C4-2B (cell line): ENCODE results near the gene ECHDC1.

Experiments
- CTCF ChIP-seq: fragments of 450-650 bp; conservative IDR thresholded peaks from 2 replicates; pipeline ENCODE4 v1.5.1; 2017; ENCODE audit warnings: mild to moderate bottlenecking
- ZFX ChIP-seq: fragments of 450-650 bp; IDR thresholded peaks from 2 replicates; pipeline ENCODE4 v1.6.1; 2017

- TF ChIP-seq CTCF: no peak
- TF ChIP-seq ZFX: no peak
These were observed 69.9 kb downstream of the ECHDC1 start for GRCh38 chr6:127273499-127273898.
